SH-SY5Y (cell line): ENCODE data around the gene FAXC.

ENCODE experiments used
- GATA2 ChIP-seq: IDR thresholded peaks from 2 replicates; pipeline ENCODE4 v1.6.1; 2011; ENCODE audit warnings: mild to moderate bottlenecking, low read depth, low read length
- GATA3 ChIP-seq: IDR thresholded peaks from 2 replicates; pipeline ENCODE4 v1.6.1; 2011; ENCODE audit warnings: low read depth, mild to moderate bottlenecking, low read length, moderate library complexity

- TF ChIP-seq GATA3 (no peak), GATA2 (no peak)
These were observed 37.1 kb downstream of the FAXC start for GRCh38 chr6:99312354-99312753.
